ENCODE results near the gene TRIM59.

Gene TRIM59, protein sequence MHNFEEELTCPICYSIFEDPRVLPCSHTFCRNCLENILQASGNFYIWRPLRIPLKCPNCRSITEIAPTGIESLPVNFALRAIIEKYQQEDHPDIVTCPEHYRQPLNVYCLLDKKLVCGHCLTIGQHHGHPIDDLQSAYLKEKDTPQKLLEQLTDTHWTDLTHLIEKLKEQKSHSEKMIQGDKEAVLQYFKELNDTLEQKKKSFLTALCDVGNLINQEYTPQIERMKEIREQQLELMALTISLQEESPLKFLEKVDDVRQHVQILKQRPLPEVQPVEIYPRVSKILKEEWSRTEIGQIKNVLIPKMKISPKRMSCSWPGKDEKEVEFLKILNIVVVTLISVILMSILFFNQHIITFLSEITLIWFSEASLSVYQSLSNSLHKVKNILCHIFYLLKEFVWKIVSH

DNA sequence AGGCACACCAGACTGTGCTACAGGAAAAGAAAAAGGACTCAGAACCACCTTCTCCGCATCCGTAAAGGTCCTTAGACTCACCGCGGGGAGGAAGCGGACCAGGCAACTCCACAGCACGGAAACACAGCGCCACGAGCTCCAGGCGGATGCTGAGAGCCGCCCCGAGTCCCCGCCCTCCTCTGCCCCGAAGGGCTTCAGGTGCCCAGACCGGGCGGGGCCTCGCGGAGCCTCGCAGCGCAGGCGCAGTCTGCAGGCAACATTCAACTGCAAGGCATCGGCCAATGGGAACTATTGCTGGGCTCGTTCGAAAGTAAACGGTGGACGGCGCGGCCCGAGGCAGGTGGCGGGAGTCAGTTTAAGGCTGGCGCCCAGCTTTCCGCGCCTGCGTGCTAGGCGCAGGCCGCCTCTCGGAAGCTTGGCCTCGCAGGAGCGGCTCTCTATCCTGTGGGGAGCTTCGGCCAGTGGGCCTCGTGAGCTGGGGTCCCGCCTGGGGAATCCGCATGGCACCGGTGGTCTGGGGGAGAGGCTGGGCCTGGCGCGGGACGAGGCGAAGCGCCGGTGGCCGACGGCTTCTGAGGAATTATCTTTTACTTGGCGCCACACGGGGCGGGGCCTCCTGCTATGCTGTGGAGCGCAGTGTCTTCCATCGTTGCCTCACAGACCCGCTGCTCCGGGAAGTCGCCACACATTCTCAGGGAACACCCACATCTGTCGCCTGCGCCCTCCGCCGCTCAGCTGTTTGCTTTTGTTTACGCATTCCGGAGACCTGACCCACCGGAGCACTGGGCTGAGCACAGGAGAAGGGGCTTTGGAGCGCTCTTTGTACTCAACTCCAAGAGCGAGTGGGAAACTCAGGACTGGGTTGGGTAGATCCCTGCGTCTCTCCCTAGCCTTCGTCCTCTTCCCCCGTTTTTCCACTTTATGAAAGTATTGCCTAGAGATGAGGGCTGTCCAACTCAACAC, at the start of gene TRIM59:
TSS of gene TRIM59 (minus strand) at position 151 of the 963 bp plus-strand sequence. CDS start 10,603 bp downstream, outside the sequence.
- DNase-seq (ENCODE audit: low read depth in 2 of 2), result peak; percentile 94 to 97

DNA sequence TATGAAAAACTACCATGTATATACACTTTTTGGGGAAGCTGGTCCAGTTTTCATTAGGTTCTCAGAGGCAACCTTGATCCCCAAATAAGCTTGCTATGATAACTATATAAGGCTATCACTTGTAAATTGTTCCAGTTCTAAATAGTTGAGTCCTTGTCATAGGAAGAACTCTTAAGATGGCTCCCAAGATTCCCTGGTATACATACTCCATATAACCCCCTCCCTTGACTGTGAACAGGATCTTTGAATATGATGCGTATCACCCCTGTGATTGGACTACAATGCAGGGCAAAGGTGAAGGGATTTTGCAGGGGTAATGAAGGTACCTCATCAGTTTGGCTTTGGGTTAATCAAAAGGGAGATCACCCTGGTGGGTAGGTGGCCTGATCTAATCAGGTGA, 48.6 kb upstream of the TRIM59 start:
- DNase-seq (ENCODE audit: low read depth in 2 of 2), result no peak

GRCh38 chr3:160490166-160490565, 40.6 kb upstream of the TRIM59 start:
- DNase-seq (ENCODE audit: low read depth in 2 of 2), result no peak

DNA sequence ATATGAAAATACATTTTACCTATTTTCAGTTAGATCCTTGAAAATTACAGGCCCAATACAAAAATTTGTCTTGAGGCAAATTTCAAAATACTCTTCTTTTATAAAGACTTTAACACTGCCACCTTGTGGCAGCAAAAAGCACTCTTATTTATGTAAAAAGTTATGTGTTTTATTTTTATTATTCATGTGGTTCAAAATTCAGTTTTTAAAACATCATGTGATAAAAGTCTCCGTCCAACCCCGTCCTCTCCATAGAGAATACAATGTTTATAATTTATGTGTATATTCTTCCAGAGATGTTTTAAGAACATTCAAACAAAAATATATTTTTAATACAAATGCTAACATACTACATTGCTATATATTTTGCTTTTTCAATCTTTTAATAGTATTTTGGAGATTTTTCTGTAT, 36.9 kb upstream of the TRIM59 start:
- DNase-seq (ENCODE audit: low read depth in 2 of 2), result no peak

DNA sequence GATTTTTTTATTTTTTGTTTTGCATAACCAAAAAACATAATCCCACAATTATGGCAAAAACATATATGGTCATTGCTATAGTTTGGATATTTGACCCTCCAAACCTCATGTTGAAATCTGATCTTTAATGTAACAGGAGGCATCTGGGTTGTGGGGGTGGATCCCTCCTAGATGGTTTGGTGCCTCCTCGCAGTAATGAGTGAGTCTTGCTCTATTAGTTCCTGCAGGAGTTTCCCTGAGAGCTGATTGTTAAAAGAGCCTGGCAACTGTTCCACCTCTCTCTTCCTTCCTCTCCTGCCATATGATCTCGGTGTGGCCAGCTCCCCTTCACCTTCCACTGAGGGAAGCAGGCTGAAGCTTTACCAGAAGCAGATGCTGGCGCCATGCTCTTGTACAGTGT, 33.2 kb upstream of the TRIM59 start:
- DNase-seq (ENCODE audit: low read depth in 2 of 2), result no peak

- DNase-seq (ENCODE audit: low read depth in 2 of 2), result no peak
Observed at GRCh38 chr3:160481856-160482255, 32.3 kb upstream of the TRIM59 start.

GRCh38 chr3:160480931-160481330, 31.3 kb upstream of the TRIM59 start:
- no peak for DNase-seq (ENCODE audit: low read depth in 2 of 2)

DNA sequence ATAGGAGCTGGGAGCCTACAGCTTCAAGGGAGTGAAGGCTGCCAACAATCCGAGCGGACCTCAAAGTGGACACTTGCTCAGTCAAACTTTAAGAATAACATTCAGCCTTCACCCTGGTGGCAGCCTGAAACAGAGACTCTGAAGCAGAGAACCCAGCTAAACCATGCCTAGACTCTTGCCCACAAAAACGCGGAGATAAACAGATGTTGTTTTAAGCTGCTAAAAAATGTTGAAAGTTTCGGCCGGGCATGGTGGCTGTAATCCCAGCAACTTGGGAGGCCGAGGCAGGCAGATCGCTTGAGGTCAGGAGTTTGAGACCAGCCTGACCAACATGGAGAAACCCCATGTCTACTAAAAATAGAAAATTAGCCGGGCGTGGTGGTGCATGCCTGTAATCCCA, 29.8 kb upstream of the TRIM59 start:
- DNase-seq (ENCODE audit: low read depth in 2 of 2), result no peak

DNA sequence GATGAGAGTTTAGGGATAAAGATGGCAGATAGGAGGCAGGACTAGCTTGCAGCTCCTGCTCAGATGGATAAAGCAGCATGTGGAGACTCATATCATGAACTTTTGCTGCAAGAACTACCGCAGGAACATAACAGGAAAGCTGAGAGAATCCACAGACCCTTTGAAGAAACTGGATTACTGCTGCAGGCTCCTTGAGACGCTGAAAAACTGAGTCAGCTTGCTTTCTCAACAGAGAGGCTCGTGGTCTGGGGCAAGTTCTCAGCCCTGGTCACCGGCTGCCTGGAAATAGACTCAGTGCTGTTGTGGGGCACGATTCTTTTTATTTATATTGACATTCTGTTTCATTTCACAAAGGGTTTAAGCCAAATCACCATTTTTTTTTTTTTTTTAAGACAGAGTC, 28.8 kb upstream of the TRIM59 start:
- DNase-seq (ENCODE audit: low read depth in 2 of 2), result no peak

DNA sequence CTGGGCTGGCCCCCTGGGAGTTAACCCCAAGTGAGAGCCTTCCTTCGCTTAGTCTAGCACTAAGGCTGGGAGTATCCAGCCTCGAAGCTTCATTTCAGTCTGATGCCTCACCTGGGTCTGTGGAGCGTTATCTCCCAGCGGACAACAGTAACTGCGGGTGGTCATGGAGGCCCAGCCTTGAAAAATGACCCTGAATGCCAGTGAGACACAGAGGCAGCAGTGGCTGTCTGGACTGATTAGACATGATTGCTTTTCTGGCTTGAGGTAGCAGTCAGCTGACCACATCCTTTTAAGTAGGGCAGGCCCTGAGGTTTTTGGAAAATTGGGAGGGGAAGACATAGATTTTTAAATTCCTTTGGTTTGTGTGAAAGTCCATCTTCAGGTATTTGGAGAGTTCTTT, 28.2 kb upstream of the TRIM59 start:
- DNase-seq (ENCODE audit: low read depth in 2 of 2), result no peak

DNA sequence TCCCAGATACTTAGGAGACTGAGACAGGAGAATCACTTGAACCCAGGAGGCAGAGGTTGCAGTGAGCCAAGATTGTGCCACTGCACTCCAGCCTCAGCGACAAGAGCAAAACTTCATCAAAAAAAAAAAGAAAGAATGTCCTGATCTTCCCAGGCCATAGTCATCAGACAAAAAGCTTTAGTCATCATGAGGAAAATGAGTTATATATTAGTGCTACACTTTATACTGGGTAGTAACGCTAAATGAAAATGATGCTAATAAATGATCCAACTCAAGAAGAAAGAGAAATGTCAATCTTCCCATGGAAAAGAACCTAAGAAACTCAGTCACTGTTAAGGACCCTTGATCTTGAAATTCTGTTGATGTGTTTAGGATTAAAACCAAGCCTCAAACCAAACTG, 26.3 kb upstream of the TRIM59 start:
- DNase-seq (ENCODE audit: low read depth in 2 of 2), result no peak

DNA sequence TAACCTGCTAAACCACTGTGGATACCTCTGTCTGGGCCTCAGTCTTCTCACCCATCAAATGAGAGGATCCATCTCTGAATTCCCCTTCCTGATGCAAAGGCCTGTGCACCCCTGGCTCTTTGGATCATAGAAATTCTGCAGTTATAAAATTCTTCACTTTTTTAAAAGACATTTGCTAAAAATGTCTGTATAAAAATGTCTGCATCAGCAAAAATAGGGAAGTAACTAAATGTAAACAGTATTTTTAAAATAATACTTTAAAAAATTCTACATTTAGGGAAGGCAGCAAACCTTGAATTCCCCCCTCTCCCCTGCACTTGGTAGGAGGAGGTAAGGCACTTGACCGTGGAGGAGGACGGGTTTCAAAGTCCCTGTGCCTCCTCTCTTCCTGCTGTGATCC, 25.6 kb upstream of the TRIM59 start:
- no peak for DNase-seq (ENCODE audit: low read depth in 2 of 2)

DNA sequence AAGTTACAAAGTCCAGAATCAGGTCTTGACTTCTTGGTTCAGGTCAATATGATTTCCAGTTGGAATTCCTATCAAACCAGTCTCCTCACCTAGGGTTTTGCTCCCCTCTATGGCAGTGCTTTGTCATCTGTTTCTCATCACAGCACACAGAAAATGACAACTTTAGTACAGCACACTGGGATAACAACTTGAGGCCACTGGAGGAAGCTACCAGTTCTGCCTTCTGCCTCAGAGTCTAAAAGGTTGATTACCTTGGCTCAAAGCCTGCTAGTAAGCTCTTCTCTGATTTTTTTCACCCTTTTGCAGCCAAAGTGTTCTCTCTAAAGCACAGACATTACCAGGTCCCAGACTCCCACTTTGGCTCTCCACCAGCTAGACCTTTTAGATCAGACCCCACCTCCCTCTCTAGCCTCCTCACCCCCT, 24.8 kb upstream of the TRIM59 start:
- DNase-seq (ENCODE audit: low read depth in 2 of 2), result no peak

GRCh38 chr3:160473978-160474377, 24.4 kb upstream of the TRIM59 start:
- DNase-seq (ENCODE audit: low read depth in 2 of 2), result no peak

- DNase-seq (ENCODE audit: low read depth in 2 of 2), result no peak
Observed at GRCh38 chr3:160473221-160473620, 23.6 kb upstream of the TRIM59 start.

DNA sequence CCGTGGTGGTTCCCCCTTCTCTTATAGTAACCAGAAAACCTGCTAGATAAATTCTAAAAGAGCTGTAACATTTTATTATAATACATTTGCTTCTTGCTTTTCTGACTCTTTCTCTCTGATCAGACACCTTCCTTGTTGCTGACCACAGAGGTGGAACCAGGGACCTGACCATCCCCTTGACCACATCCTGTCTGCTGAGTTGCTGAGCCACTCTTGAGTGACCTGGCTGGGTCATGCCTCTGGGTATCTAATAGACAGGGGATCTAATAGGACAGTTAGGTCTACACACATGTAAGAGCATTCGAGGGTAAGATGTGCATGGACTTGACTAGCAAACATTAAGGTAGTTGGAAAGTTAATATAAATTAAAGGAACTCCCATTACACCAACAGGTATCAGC, 22.8 kb upstream of the TRIM59 start:
- DNase-seq (ENCODE audit: low read depth in 2 of 2), result no peak

GRCh38 chr3:160471892-160472291, 22.3 kb upstream of the TRIM59 start:
- DNase-seq (ENCODE audit: low read depth in 2 of 2), result no peak

GRCh38 chr3:160470181-160470580, 20.6 kb upstream of the TRIM59 start:
- no peak for DNase-seq (ENCODE audit: low read depth in 2 of 2)

GRCh38 chr3:160464971-160465370, 15.4 kb upstream of the TRIM59 start:
- no peak for DNase-seq (ENCODE audit: low read depth in 2 of 2)

GRCh38 chr3:160464321-160464720, 14.7 kb upstream of the TRIM59 start:
- DNase-seq (ENCODE audit: low read depth in 2 of 2), result no peak

- no peak for DNase-seq (ENCODE audit: low read depth in 2 of 2)
Observed at GRCh38 chr3:160460033-160460432, 10.4 kb upstream of the TRIM59 start.

GRCh38 chr3:160459450-160459970, 9.9 kb upstream of the TRIM59 start:
- DNase-seq (ENCODE audit: low read depth in 2 of 2), result no peak
